HepG2 (cell line): Measurements from ENCODE around the gene TAS2R40. TPM values are rescaled to one million over a fixed set of nuclear protein-coding genes. Genes with fewer than 3 reads are reported as not detected.

ENCODE experiments used
- FOXO4 ChIP-seq: sonication (generic); formaldehyde crosslinking; conservative IDR thresholded peaks from 2 replicates; pipeline ENCODE4 v1.8.1; 2023; ENCODE audit warnings: missing genetic modification reagents
- MXD4 ChIP-seq: IDR thresholded peaks from 2 replicates; pipeline ENCODE4 v1.6.1; 2016; ENCODE audit warnings: mild to moderate bottlenecking, missing biosample characterization, missing genetic modification reagents
- REL ChIP-seq: sonication (generic); formaldehyde crosslinking; conservative IDR thresholded peaks from 2 replicates; pipeline ENCODE4 v1.8.0; 2022; ENCODE audit warnings: mild to moderate bottlenecking, missing genetic modification reagents, moderate library complexity
- REST ChIP-seq, 2 experiments: IDR thresholded peaks; 2 replicates each; pipeline ENCODE4 v1.6.1; 2011 to 2012; ENCODE audit warnings: low read length in 2 of 2, borderline replicate concordance in 1 of 2, low read depth in 1 of 2, mild to moderate bottlenecking in 1 of 2, moderate library complexity in 1 of 2
- USF2 ChIP-seq, 2 experiments: sonication (generic) in 1 of 2; formaldehyde crosslinking in 1 of 2; IDR thresholded peaks; 2 replicates each; pipeline versions ENCODE4 v1.5.1 to v1.6.1; 2011 to 2020; ENCODE audit warnings: borderline replicate concordance in 1 of 2, low read depth in 1 of 2, low read length in 1 of 2, mild to moderate bottlenecking in 1 of 2, missing genetic modification reagents in 1 of 2, moderate library complexity in 1 of 2
- ZBTB26 ChIP-seq: IDR thresholded peaks from 2 replicates; pipeline ENCODE4 v1.6.1; 2016; ENCODE audit warnings: missing compliant biosample characterization, missing genetic modification reagents, borderline replicate concordance
- ZNF121 ChIP-seq: sonication (generic); formaldehyde crosslinking; IDR thresholded peaks from 2 replicates; pipeline ENCODE4 v1.5.0; 2020; ENCODE audit warnings: mild to moderate bottlenecking, missing genetic modification reagents
- ZNF280B ChIP-seq: sonication (generic); formaldehyde crosslinking; IDR thresholded peaks from 2 replicates; pipeline ENCODE4 v1.5.0; 2020; ENCODE audit warnings: missing genetic modification reagents, mild to moderate bottlenecking, borderline replicate concordance
- ZNF333 ChIP-seq: sonication (generic); formaldehyde crosslinking; IDR thresholded peaks from 2 replicates; pipeline ENCODE4 v1.4.0; 2020; ENCODE audit warnings: mild to moderate bottlenecking, missing genetic modification reagents, borderline replicate concordance
- ZNF431 ChIP-seq: sonication (generic); formaldehyde crosslinking; IDR thresholded peaks from 2 replicates; pipeline ENCODE4 v1.9.0; 2022; ENCODE audit warnings: missing genetic modification reagents, low read depth, mild to moderate bottlenecking, borderline replicate concordance
- ZNF510 ChIP-seq: sonication (generic); formaldehyde crosslinking; IDR thresholded peaks from 2 replicates; pipeline ENCODE4 v1.4.0; 2020; ENCODE audit warnings: low read depth, mild to moderate bottlenecking, missing genetic modification reagents
- ZNF572 ChIP-seq: sonication (generic); formaldehyde crosslinking; IDR thresholded peaks from 2 replicates; pipeline ENCODE4 v1.5.1; 2020; ENCODE audit warnings: mild to moderate bottlenecking, missing genetic modification reagents
- ZNF777 ChIP-seq: sonication (generic); formaldehyde crosslinking; IDR thresholded peaks from 2 replicates; pipeline ENCODE4 v1.4.0; 2020; ENCODE audit warnings: missing genetic modification reagents
- polyA plus RNA-seq, 8 experiments: library from polyadenylated mRNA; depleted of rRNA in 3 of 8; stranded (reverse) in 7 of 8; unstranded in 1 of 8; fragments of >200 nt; fragmentation: Illumina TruSeq in 4 of 8; extraction: Trizol in 4 of 8; gene quantifications; 2 replicates each; pipeline versions ENCODE4 v1.2.1 to v1.2.3, GENCODE V29; 2011 to 2016; ENCODE audit warnings: low read depth in 4 of 8, missing spikeins in 1 of 8, mixed read lengths in 1 of 8; ENCODE audit not compliant: insufficient read depth in 1 of 8
- total RNA-seq, 5 experiments: library from RNA; depleted of rRNA; stranded (reverse); fragments of >200 nt; fragmentation: Illumina TruSeq; extraction: Trizol; gene quantifications; 2 replicates each; pipeline ENCODE4 v1.2.3, GENCODE V29; 2016; ENCODE audit warnings: low read depth in 1 of 5

The TAS2R40 gene
- total and polyA plus RNA-seq, 2 of the 13 experiments (the other 11 are each of a cell fraction or from before 2014, with no cell fraction given), result not detected

- TF ChIP-seq FOXO4 (no peak), MXD4 (CRISPR knock-in tag) (peak; percentile 49; the same call in 1 of the 2 replicates), REL (no peak), ZNF280B (CRISPR knock-in tag) (peak; percentile 66; the same call in 1 of the 2 replicates), ZNF431 (CRISPR knock-in tag) (peak; percentile 77; the same call in 1 of the 2 replicates), ZNF510 (0 out of 2 replicates have a peak, but pooled peaks have one; percentile 53), ZBTB26 (CRISPR knock-in tag) (peak; percentile 77), ZNF333 (CRISPR knock-in tag) (0 out of 2 replicates have a peak, but pooled peaks have one; percentile 36), USF2 (IDR thresholded peaks at IDR 0.05; ENCODE audit: low read depth, low read length) (no peak), USF2 (CRISPR knock-in tag; IDR thresholded peaks at IDR 0.05; ENCODE audit: borderline replicate concordance) (no peak), ZNF777 (0 out of 2 replicates have a peak, but pooled peaks have one; percentile 21), ZNF572 (CRISPR knock-in tag) (0 out of 2 replicates have a peak, but pooled peaks have one; percentile 26), REST (IDR thresholded peaks at IDR 0.05; ENCODE audit: borderline replicate concordance in 1 of 2, low read depth in 1 of 2, low read length in 2 of 2) (peak in 1 of 2 experiments; percentile 61; a peak in 1 of 4 replicates), ZNF121 (CRISPR knock-in tag) (no peak)
Measured at GRCh38 chr7:143263266-143264195, 41.7 kb downstream of the TAS2R40 start, which contains the start of gene GSTK1 (continued).
